Measurements from ENCODE around the gene NT5E.

NT5E gene

DNA sequence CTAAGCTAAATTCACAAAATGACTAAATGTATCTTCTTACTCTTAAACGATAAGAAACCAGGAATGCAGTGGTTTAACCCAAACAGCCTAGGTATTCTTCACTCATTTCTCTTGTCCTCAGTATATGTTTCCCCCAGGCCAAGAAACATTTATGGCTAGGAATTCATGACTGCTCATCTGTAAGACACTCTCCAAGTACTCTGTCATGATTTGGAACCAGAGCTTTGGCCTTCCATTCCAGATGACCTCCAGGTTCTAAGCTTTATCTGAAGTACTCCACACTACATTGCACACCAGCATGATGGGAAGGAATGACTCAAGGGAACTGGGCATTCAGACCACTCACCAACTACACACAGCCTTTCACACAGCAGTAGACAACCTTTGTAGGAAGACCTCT, 29.3 kb downstream of the NT5E start:
- DNase-seq (ENCODE audit: low read depth, low spot score) = no peak
- no peak overlapping the region for H3K4me3 ChIP-seq (ENCODE audit: low read depth, low read length)
- in situ Hi-C loops (cut with HindIII; ENCODE audit: low sequenced_read_pairs) = no loop called here
- TF ChIP-seq, protein P1, sequence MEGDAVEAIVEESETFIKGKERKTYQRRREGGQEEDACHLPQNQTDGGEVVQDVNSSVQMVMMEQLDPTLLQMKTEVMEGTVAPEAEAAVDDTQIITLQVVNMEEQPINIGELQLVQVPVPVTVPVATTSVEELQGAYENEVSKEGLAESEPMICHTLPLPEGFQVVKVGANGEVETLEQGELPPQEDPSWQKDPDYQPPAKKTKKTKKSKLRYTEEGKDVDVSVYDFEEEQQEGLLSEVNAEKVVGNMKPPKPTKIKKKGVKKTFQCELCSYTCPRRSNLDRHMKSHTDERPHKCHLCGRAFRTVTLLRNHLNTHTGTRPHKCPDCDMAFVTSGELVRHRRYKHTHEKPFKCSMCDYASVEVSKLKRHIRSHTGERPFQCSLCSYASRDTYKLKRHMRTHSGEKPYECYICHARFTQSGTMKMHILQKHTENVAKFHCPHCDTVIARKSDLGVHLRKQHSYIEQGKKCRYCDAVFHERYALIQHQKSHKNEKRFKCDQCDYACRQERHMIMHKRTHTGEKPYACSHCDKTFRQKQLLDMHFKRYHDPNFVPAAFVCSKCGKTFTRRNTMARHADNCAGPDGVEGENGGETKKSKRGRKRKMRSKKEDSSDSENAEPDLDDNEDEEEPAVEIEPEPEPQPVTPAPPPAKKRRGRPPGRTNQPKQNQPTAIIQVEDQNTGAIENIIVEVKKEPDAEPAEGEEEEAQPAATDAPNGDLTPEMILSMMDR (IDR thresholded peaks at IDR 0.05; ENCODE audit: low read depth, low read length) = no peak

DNA sequence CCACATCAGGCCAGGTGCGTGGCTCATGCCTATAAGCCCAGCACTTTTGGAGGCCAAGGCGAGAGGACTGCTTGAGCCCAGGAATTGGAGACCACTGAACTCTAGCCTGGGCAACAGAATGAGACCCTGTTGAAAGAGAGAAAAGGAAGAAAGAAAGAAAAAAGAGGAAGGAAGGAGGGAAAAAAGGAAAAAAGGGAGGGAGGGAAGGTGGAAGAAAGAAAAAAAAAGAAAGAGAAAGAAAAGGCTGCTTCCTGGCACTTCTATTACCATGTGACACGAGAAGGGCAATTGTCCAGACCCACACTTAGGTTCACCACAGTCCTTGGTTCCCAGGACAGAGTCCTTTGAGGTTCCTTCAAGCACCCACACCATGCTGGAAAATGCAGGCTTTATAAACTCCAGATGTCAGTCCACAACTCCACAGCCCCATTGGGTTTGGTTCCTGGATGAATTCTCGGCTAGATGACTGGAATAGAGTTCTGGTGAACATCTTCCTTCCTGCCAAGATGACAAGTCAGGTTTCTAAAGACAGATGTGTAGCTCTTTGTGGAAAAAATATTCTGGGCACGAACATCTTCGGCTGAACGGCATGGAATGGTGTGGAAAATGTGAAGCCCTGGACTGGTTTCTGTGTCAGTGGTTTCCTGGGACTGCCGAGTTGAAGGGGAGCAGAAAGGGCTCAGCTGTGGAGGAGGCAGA, 32.5 kb downstream of the NT5E start:
- DNase-seq (ENCODE audit: low read depth, low spot score) = no peak
- in situ Hi-C loops (cut with HindIII; ENCODE audit: low sequenced_read_pairs) = no loop called here
- TF ChIP-seq, protein P1 (IDR thresholded peaks at IDR 0.05; ENCODE audit: low read depth, low read length) = no peak
- no peak overlapping the region for H3K4me3 ChIP-seq (ENCODE audit: low read depth, low read length)

DNA sequence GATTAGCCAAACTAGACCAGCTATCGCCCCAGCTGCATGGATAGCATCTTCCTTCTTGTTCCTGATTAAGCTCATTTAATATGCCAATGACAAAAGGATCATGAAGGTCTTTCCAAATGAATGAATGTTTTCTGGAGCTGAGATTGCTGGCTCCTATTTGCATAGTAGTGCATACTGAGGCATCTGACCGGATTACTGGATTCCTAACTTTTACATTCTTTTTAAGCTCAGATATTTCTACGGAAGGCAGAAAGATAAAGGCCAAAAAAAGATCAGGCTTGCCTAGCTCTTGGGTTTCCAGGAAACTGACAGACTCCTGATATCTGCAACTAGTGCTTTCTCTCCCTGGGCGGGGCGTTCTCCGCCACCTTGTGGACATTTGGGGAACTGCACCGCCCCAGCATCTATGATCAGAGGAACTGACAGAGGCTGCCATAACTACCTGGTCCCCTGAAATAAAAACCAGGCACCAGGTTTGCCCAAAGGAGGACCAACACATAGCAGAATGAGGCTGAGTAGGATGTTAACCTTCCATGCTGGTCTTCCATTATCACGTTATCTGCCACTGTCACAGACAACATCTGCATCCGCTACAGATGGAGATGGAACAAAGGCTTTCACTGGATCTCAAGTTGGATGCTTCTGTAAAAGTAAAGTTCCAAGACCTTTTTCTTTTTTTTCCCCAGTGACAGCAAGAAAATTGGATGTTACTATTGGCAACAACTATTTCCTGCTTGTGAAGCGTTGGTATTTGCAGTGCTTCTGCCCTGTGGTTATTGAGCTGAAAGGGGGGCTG, 33.2 kb downstream of the NT5E start:
- in situ Hi-C loops (cut with HindIII; ENCODE audit: low sequenced_read_pairs) = no loop called here
- H3K4me3 ChIP-seq (ENCODE audit: low read depth, low read length) = no peak overlapping the region
- peak; percentile 76 for DNase-seq (ENCODE audit: low read depth, low spot score)
- TF ChIP-seq, protein P1 (IDR thresholded peaks at IDR 0.05; ENCODE audit: low read depth, low read length) = peak; percentile 100

DNA sequence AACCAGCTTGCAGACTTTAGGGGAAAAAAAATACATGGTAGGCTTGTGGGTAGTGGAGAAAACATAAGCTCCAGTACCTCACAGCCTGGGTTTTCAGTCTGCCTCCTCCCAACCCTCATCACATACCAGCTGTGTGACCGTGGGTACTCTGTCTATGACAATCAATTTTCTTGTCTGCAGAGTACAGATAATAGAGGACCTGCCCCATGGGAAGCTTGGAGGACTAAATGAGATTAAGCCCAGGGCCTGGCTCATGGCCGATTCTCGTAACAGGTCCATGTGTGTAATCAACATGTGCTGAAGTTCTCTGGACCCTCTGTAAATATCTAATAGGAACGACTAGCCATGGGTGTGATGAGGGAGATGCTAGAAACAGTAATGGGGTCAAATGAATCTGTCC, 34.0 kb downstream of the NT5E start:
- no peak for DNase-seq (ENCODE audit: low read depth, low spot score)
- TF ChIP-seq, protein P1 (IDR thresholded peaks at IDR 0.05; ENCODE audit: low read depth, low read length) = no peak
- in situ Hi-C loops (cut with HindIII; ENCODE audit: low sequenced_read_pairs) = no loop called here
- H3K4me3 ChIP-seq (ENCODE audit: low read depth, low read length) = no peak overlapping the region

DNA sequence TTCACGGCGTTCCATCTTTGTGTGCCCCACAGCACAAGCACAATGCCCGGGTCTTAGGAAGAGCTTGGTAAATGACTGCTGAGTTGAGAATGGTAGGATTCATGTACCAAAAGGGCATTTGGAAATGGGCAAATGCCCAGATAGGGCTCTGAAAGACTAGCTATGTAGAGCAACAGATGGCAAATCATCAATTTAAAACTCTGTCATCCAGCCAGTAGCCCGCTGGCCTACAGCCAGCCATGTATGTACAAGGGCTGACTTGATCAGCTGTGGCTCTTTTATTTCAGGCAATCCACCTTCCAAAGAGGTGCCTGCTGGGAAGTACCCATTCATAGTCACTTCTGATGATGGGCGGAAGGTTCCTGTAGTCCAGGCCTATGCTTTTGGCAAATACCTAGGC, 35.1 kb downstream of the NT5E start:
- TF ChIP-seq, protein P1 (IDR thresholded peaks at IDR 0.05; ENCODE audit: low read depth, low read length) = no peak
- DNase-seq (ENCODE audit: low read depth, low spot score) = no peak
- H3K4me3 ChIP-seq (ENCODE audit: low read depth, low read length) = no peak overlapping the region
- in situ Hi-C loops (cut with HindIII; ENCODE audit: low sequenced_read_pairs) = no loop called here

DNA sequence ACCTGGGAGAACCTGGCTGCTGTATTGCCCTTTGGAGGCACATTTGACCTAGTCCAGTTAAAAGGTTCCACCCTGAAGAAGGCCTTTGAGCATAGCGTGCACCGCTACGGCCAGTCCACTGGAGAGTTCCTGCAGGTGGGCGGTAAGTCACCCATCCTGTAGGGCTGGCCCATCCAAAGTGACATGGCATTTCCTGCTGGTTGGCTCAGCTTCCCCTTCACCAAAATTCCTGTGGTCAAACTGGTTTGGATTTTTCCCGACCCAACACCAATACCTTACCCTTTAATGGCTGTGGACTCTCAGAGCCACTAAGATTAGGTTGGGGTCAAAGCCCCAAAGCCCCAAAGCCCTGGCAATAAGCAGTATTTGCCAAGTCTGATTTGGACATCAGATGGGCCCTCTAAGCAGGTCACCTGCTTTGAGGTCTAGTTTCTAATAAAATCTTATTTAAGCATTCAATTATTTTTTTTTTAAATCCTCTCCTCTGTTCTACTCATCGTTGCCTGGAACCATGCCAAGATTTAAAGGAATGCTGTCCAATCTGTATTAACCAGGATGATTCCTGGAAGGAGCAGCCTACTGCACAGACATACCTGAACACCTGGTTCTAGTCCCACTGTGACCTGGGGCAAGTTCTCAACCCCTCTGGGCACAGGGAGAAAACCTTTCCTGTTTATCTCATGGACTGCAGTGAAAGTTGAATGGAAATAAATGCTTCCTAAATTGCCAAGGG, 40.8 kb downstream of the NT5E start:
- in situ Hi-C loops (cut with HindIII; ENCODE audit: low sequenced_read_pairs) = no loop called here
- no peak overlapping the region for H3K4me3 ChIP-seq (ENCODE audit: low read depth, low read length)
- peak; percentile 26 for DNase-seq (ENCODE audit: low read depth, low spot score)
- TF ChIP-seq, protein P1 (IDR thresholded peaks at IDR 0.05; ENCODE audit: low read depth, low read length) = no peak
